GM12878 (cell line): ENCODE measurements around the gene CNRIP1. TPM values are rescaled to one million over a fixed set of nuclear protein-coding genes. Genes with fewer than 3 reads are reported as not detected.

ENCODE experiments used
- ATAC-seq: fragments of 200-7000 bp; cut with Tn5 transposase; 3 replicates; pipeline ENCODE4 v1.9.1; 2020; ENCODE audit warnings: mild to moderate bottlenecking, moderate library complexity
- BruUV-seq: library from RNA; stranded (reverse); fragments of 400-500 nt; replicated peaks from 2 replicates; lab custom pipeline; 2021; lab: Mats Ljungman, UMichigan
- CTCF ChIA-PET: fragments of 300-600 bp; sonication (Branson Sonifier 250); formaldehyde crosslinking; extraction: SDS; loops from one replicate; lab custom pipeline; 2021; ENCODE audit warnings: inconsistent platforms; lab: Yijun Ruan, JAX
- POLR2A ChIA-PET: fragments of 350-600 bp; formaldehyde crosslinking; extraction: SDS; loops from one replicate; lab custom pipeline; 2021; ENCODE audit warnings: inconsistent platforms; lab: Charles Lee
- RAD21 ChIA-PET: fragments of 300-600 bp; sonication (Branson Sonifier 250); formaldehyde crosslinking; loops from one replicate; lab custom pipeline; 2023; ENCODE audit warnings: antibody characterized with exemption; ENCODE audit not compliant: unreplicated experiment; lab: Charles Lee
- SMC1A ChIA-PET: fragments of 300-600 bp; sonication (Branson Sonifier 250); formaldehyde crosslinking; loops from one replicate; lab custom pipeline; 2023; ENCODE audit not compliant: unreplicated experiment, uncharacterized antibody; lab: Charles Lee
- DNase-seq: peaks from one replicate; pipeline ENCODE4 v3.0.0-alpha.2; 2011; ENCODE audit warnings: low read depth, low spot score
- FAIRE-seq: peaks from 3 replicates; lab custom pipeline; 2011; peaks lifted over from hg19 to GRCh38; lab: Jason Lieb, UNC
- H2AFZ ChIP-seq: 2 replicates; pipeline ENCODE4 v1.6.0; 2011; ENCODE audit warnings: low read depth, low read length, control low read depth; ENCODE audit not compliant: control insufficient read depth
- H3K27ac ChIP-seq: 2 replicates; pipeline ENCODE4 v1.5.1; 2011; ENCODE audit warnings: control low read depth; ENCODE audit not compliant: control insufficient read depth, insufficient read depth
- H3K27me3 ChIP-seq, 2 experiments: replicated peaks in 1 of 2; 2 replicates each; pipeline versions ENCODE4 v1.6.0 to v1.6.1; 2011; ENCODE audit warnings: low read length in 1 of 2; ENCODE audit not compliant: control insufficient read depth in 2 of 2, insufficient read depth in 2 of 2
- H3K36me3 ChIP-seq, 2 experiments: 2 replicates each; pipeline ENCODE4 v1.5.1; 2011; ENCODE audit warnings: low read length in 1 of 2; ENCODE audit not compliant: control insufficient read depth in 2 of 2, insufficient read depth in 2 of 2
- H3K4me1 ChIP-seq: 2 replicates; pipeline ENCODE4 v1.6.1; 2011; ENCODE audit warnings: mild to moderate bottlenecking, low read length, moderate library complexity, mixed read lengths; ENCODE audit not compliant: control insufficient read depth, insufficient read depth
- H3K4me2 ChIP-seq: 2 replicates; pipeline ENCODE4 v1.6.0; 2011; ENCODE audit warnings: control low read depth; ENCODE audit not compliant: control insufficient read depth, insufficient read depth
- H3K4me3 ChIP-seq: fragments of 200-600 bp; sonication (generic); 2 replicates; pipeline ENCODE4 v1.5.1; 2016
- H3K79me2 ChIP-seq: 2 replicates; pipeline ENCODE4 v1.6.0; 2011; ENCODE audit warnings: low read length; ENCODE audit not compliant: control insufficient read depth, insufficient read depth
- H3K9ac ChIP-seq: 2 replicates; pipeline ENCODE4 v1.8.0; 2011; ENCODE audit warnings: low read length, control low read depth, mixed read lengths; ENCODE audit not compliant: control insufficient read depth, insufficient read depth
- H3K9me3 ChIP-seq: replicated peaks from 3 replicates; pipeline ENCODE4 v1.5.1; 2011; ENCODE audit warnings: mild to moderate bottlenecking, low read length; ENCODE audit not compliant: control insufficient read depth, insufficient read depth
- H4K20me1 ChIP-seq: 2 replicates; pipeline ENCODE4 v1.6.0; 2011; ENCODE audit not compliant: control insufficient read depth, insufficient read depth
- CHD1 ChIP-seq: IDR thresholded peaks from 2 replicates; pipeline ENCODE4 v1.6.1; 2012; ENCODE audit warnings: low read depth, low read length, improper control_type of control experiment
- FOXM1 ChIP-seq: IDR thresholded peaks from 2 replicates; pipeline ENCODE4 v1.6.1; 2012; ENCODE audit warnings: low read depth, mild to moderate bottlenecking, inconsistent platforms, low read length, moderate library complexity
- HCFC1 ChIP-seq: fragments of 150-350 bp; IDR thresholded peaks from 2 replicates; pipeline ENCODE4 v1.6.1; 2014; ENCODE audit warnings: low read length
- HDGF ChIP-seq: fragments of 450-650 bp; IDR thresholded peaks from 2 replicates; pipeline ENCODE4 v1.6.1; 2016; ENCODE audit warnings: antibody characterized with exemption
- IRF5 ChIP-seq: fragments of 450-650 bp; IDR thresholded peaks from 2 replicates; pipeline ENCODE4 v1.6.1; 2017; ENCODE audit warnings: borderline replicate concordance
- KLF5 ChIP-seq: fragments of 450-650 bp; IDR thresholded peaks from 2 replicates; pipeline ENCODE4 v1.6.1; 2014; ENCODE audit warnings: mild to moderate bottlenecking; ENCODE audit not compliant: partially characterized antibody
- NFIC ChIP-seq: IDR thresholded peaks from 2 replicates; pipeline ENCODE4 v1.6.1; 2012; ENCODE audit warnings: low read depth, mild to moderate bottlenecking, inconsistent platforms, low read length, moderate library complexity
- NFYB ChIP-seq: IDR thresholded peaks from 2 replicates; pipeline ENCODE4 v1.6.1; 2011; ENCODE audit warnings: low read depth, mild to moderate bottlenecking, low read length, improper control_type of control experiment, moderate library complexity; ENCODE audit not compliant: insufficient read depth
- NKRF ChIP-seq: fragments of 450-650 bp; conservative IDR thresholded peaks from 2 replicates; pipeline ENCODE4 v1.6.1; 2017; ENCODE audit warnings: mild to moderate bottlenecking, moderate library complexity
- RAD21 ChIP-seq: IDR thresholded peaks from 2 replicates; pipeline ENCODE4 v1.6.1; 2011; ENCODE audit warnings: mild to moderate bottlenecking, low read depth, low read length, moderate library complexity; ENCODE audit not compliant: insufficient read depth
- RELA ChIP-seq: fragments of 450-650 bp; IDR thresholded peaks from 2 replicates; pipeline ENCODE4 v1.8.0; 2014; ENCODE audit warnings: borderline replicate concordance; ENCODE audit not compliant: partially characterized antibody
- SIX5 ChIP-seq: IDR thresholded peaks from 2 replicates; pipeline ENCODE4 v1.6.1; 2011; ENCODE audit warnings: mild to moderate bottlenecking, low read depth, low read length, moderate library complexity; ENCODE audit not compliant: severe bottlenecking
- SP1 ChIP-seq: IDR thresholded peaks from one replicate; pipeline ENCODE4 v1.6.1; 2011; ENCODE audit warnings: low read depth, low read length
- TAF1 ChIP-seq: IDR thresholded peaks from 2 replicates; pipeline ENCODE4 v1.6.1; 2011; ENCODE audit warnings: mild to moderate bottlenecking, low read depth, low read length, borderline replicate concordance
- YBX1 ChIP-seq: fragments of 450-650 bp; IDR thresholded peaks from 2 replicates; pipeline ENCODE4 v1.6.1; 2016; ENCODE audit warnings: antibody characterized with exemption
- YY1 ChIP-seq: IDR thresholded peaks from 2 replicates; pipeline ENCODE4 v1.6.1; 2011; ENCODE audit warnings: low read depth, mild to moderate bottlenecking, low read length
- whole genome bisulfite sequencing: methylation state at CpG from one replicate; pipeline ENCODE4 v1.1.6; 2016; ENCODE audit warnings: low lambda C conversion rate; ENCODE audit not compliant: insufficient replicate concordance, insufficient coverage; ENCODE audit errors: missing lambda C conversion rate; 5-methylcytosine and 5-hydroxymethylcytosine counted together
- in situ Hi-C: fragments of 300-500 bp; cut with MboI; formaldehyde crosslinking; loops from 9 replicates; pipeline ENCODE4 v1.14.3; 2018; ENCODE audit warnings: mixed read lengths
- intact Hi-C: fragments of 100-400 bp; cut with micrococcal nuclease; formaldehyde crosslinking; loops from one replicate; pipeline ENCODE4 v1.14.2; 2022; ENCODE audit not compliant: unreplicated experiment
- polyA plus RNA-seq, 11 experiments: library from polyadenylated mRNA; depleted of rRNA in 4 of 11; unstranded in 6 of 11; stranded (reverse) in 5 of 11; fragments of >200 nt; fragmentation: Nextera tagmentation in 4 of 11; fragmentation: Illumina TruSeq in 1 of 11; extraction: Ambion mirVana in 4 of 11; extraction: Trizol in 1 of 11; gene quantifications; 1 replicate in 1 of 11; 2 replicates in 10 of 11; pipeline versions ENCODE4 v1.2.1 to v1.2.3, GENCODE V29; 2011 to 2016; ENCODE audit warnings: inconsistent platforms in 2 of 11, missing spikeins in 2 of 11, low read depth in 1 of 11
- total RNA-seq, 4 experiments: library from RNA; depleted of rRNA in 3 of 4; stranded (reverse); fragments of >200 nt in 3 of 4; fragmentation: Illumina TruSeq in 1 of 4; extraction: Trizol in 1 of 4; gene quantifications; 2 replicates each; pipeline versions ENCODE4 v1.2.1 to v1.2.3, GENCODE V29; 2013 to 2021

The CNRIP1 gene
- total and polyA plus RNA-seq, 10 of the 15 experiments (the other 5 are each of a cell fraction or from before 2014, with no cell fraction given), result not detected

GRCh38 chr2:68251187-68251854 lies 68.4 kb downstream of the CNRIP1 start (continued):
- no peak for TF ChIP-seq NFYB
- no peak for TF ChIP-seq SIX5
- TF ChIP-seq SP1, result no peak
- no peak for TF ChIP-seq YBX1
- no peak for TF ChIP-seq HCFC1
- no peak for TF ChIP-seq HDGF
- TF ChIP-seq IRF5, result peak; percentile 59; the same call in 1 of the 2 replicates
- peak; percentile 71 for TF ChIP-seq RAD21
- no peak for TF ChIP-seq NFIC
- peak; percentile 71 for TF ChIP-seq YY1
- no peak; the same call in 1 of the 2 replicates for TF ChIP-seq TAF1
- TF ChIP-seq, all 136 proteins: peak for 28

GRCh38 chr2:68250652-68251186 lies 69.0 kb downstream of the CNRIP1 start:
- Histone ChIP-seq H3K27me3 (no peaks in the 10 kb centered on the region), H3K79me2 (peaks cover 79% of the 10 kb centered on the region), H3K9me3 (no peaks in the 10 kb centered on the region), H3K4me3 (peak overlapping the region; percentile 85), H3K4me1 (peaks cover 15% of the 10 kb centered on the region), H3K9ac (peak overlapping the region; percentile 92), H4K20me1 (peaks cover 2% of the 10 kb centered on the region; the same call in 1 of the 2 replicates), H3K36me3 (no peaks in the 10 kb centered on the region), H2AFZ (no peak overlapping the region), H3K27ac (peak overlapping the region; percentile 91), H3K4me2 (peak overlapping the region; percentile 82)
- ATAC-seq (no peak), DNase-seq (no peak), FAIRE-seq (peak; percentile 95)
- ChIA-PET SMC1A (interaction anchor here (0.7 to 2.6 kb wide), 13 partner anchors 16 to 190 kb away, joined by 3 to 14 read pairs (median 5); no protein-coding TSS in a partner anchor), CTCF (interaction anchor here (0.8 to 2.6 kb wide), 16 partner anchors 29 to 203 kb away, joined by 3 to 17 read pairs (median 4); no protein-coding TSS in a partner anchor), POLR2A (interaction anchor here (0.7 to 2.1 kb wide), 5 partner anchors 14 to 58 kb away, joined by 3 to 5 read pairs (median 4); no protein-coding TSS in a partner anchor), RAD21 (interaction anchor here (0.7 to 2.6 kb wide), 11 partner anchors 14 to 190 kb away, joined by 3 to 10 read pairs (median 3); no protein-coding TSS in a partner anchor)
- BruUV-seq, result no TSS peak
- in situ Hi-C loops (no loop called here), intact Hi-C loops (loop anchor here (2.0 to 5.0 kb wide), 4 partner anchors 48 to 192 kb away; partner anchors contain the start of gene PLEK)
- 5% methylated on average over 15 of the region's 15 CpGs for WGBS
- TF ChIP-seq KLF5 (no peak), CHD1 (peak; percentile 55; the same call in 1 of the 2 replicates), NKRF (peak; percentile 27; the same call in 1 of the 2 replicates), TAF1 (0 out of 2 replicates have a peak, but pooled peaks have one; percentile 3), RELA (no peak), FOXM1 (0 out of 2 replicates have a peak, but pooled peaks have one; percentile 58)
